Stimulated activated naive CD4-positive, alpha-beta T cell (primary cell): ENCODE data around the gene SIPA1L3.

ENCODE experiments used
- DNase-seq, 6 experiments: peaks; one replicate each; lab custom pipeline; 2025; lab: John Stamatoyannopoulos, UW

The SIPA1L3 gene

DNA sequence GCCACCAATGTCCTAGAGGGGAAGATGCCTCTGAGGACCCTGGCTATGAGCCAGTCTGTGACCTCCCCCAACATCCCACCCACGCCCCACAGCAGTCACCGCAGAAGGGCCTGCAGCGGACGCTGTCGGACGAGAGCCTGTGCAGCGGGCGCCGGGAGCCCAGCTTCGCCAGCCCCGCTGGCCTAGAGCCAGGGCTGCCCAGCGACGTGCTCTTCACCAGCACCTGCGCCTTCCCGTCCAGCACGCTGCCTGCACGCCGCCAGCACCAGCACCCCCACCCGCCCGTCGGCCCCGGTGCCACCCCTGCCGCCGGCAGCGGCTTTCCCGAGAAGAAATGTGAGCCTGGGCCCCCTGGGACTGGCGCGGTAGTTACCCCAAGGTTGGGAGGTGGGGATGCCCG is 286.4 kb downstream of the SIPA1L3 start:
- no peak for DNase-seq

- DNase-seq, result no peak
Observed at GRCh38 chr19:38194061-38194701, 287.2 kb downstream of the SIPA1L3 start.

GRCh38 chr19:38195237-38195636 is 288.2 kb downstream of the SIPA1L3 start:
- DNase-seq, result no peak

DNA sequence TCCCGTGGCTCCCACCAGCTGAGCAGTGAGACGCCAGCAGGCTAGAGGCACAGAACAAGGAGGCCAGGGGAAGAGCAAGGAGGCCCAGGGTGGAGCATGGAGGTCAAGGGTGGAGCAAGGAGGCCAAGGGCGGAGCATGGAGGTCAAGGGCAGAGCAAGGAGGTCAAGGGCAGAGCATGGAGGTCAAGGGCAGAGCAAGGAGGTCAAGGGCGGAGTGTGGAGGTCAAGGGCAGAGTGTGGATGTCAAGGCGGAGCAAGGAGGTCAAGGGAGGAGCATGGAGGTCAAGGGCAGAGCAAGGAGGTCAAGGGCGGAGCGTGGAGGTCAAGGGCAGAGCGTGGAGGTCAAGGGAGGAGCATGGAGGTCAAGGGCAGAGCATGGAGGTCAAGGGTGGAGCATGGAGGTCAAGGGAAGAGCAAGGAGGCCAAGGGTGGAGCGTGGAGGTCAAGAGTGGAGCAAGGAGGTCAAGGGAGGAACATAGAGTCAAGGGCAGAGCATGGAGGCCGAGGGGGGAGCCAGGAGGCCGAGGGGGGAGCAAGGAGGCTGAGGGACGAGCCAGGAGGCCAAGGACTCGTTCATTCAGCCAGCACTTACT is 289.3 kb downstream of the SIPA1L3 start:
- DNase-seq, result no peak

DNA sequence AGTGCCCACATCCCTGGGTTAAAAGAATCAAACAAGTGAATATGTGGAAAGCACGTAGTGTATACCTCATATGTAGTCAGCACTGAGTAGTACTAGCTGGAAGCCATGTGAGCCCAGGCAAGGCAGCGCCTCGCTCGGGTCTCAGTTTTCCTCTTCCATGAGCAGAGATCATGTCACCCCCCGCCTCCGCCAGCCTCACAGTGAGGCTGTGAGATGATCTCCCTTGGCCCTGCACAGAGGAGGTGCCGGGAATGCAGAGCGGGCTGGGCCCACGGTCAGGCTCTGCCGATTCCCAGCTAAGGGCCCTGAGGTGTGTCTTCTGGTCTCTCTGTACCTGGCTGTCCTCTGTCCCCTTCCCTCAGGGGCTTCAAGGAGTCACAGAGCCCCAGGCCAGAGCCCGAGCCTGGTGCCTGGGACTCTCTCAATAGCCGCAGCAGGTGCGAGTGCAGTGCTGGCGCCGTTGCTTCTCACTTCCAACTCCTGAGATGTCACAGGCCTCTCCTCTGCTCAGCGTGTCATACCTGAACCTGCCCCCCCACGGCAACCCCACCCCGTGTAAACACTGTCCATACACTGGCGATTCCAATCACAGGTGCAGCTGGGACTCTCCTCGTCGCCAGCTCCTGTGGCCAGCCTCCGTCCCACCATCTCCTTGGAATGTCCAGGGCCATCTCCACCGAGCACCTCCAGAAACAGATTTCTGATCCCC is 290.1 kb downstream of the SIPA1L3 start:
- no peak for DNase-seq

GRCh38 chr19:38197937-38198704 is 291.1 kb downstream of the SIPA1L3 start:
- DNase-seq, result no peak

GRCh38 chr19:38199340-38199739 is 292.3 kb downstream of the SIPA1L3 start:
- DNase-seq, result no peak

GRCh38 chr19:38201731-38202130 is 294.7 kb downstream of the SIPA1L3 start:
- DNase-seq, result no peak

GRCh38 chr19:38202504-38202903 is 295.5 kb downstream of the SIPA1L3 start:
- no peak for DNase-seq

GRCh38 chr19:38203197-38203596 is 296.2 kb downstream of the SIPA1L3 start:
- DNase-seq, result no peak

GRCh38 chr19:38204096-38204495 is 297.1 kb downstream of the SIPA1L3 start:
- DNase-seq, result no peak

- DNase-seq, result no peak
Observed at GRCh38 chr19:38204728-38205127, 297.7 kb downstream of the SIPA1L3 start.

DNA sequence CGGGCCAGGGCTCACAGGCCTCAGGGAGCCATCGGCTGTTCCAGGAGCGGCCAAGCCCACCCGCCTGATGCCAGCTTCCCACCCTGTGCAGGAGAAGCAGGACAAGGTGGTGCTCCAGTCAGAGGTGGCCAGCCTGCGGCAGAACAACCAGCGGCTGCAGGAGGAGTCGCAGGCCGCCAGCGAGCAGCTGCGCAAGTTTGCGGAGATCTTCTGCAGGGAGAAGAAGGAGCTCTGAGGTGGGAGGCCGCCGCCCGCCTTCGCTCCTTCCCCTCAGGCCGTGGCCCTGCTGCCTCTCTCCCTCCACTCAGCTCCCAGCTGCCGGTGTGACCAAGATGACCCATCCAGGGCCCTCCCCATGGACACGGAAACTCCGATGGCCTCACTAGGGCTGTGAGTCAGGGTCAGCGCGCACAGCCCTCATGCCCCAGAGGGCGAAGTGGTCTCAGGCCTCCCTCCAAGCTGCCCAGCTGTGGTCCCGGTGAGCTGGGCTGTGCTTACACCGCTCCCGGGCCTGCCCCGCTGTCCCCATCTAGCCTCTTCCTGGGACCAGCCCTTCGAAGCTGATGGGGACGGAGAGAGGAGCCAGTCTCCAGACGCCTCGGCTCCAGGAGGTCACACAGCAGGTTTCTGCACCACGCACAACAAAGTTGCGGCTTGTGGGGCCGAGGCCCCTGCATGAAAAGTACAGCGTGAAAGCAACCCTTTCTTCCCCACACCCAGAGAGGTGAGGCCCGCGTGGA is 299.2 kb downstream of the SIPA1L3 start:
- DNase-seq, result no peak

GRCh38 chr19:38206928-38207327 is 299.9 kb downstream of the SIPA1L3 start:
- DNase-seq, result no peak

DNA sequence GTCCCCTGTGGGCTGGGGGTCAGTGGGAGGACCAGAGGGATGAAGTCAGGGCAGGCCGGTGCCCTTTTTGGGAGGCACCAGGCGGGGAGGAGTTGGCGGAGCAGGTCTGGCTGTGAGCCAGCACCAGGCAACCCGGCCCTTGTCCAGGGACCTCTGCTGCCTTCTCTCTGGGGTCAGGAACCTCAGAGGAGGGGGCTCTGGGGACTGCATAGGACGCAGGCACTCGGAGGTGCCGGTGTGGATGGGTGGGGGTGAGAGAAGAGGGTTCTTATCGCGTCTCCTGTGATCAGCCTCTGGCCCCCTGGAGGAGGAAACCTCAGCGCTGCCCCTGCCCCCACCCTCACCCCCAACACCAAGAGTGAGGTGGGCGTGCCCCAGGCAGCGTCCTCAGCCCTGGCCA is 300.5 kb downstream of the SIPA1L3 start:
- no peak for DNase-seq

GRCh38 chr19:38208571-38208970 is 301.6 kb downstream of the SIPA1L3 start:
- no peak for DNase-seq

- no peak for DNase-seq
Observed at GRCh38 chr19:38209152-38209551, 302.1 kb downstream of the SIPA1L3 start.

DNA sequence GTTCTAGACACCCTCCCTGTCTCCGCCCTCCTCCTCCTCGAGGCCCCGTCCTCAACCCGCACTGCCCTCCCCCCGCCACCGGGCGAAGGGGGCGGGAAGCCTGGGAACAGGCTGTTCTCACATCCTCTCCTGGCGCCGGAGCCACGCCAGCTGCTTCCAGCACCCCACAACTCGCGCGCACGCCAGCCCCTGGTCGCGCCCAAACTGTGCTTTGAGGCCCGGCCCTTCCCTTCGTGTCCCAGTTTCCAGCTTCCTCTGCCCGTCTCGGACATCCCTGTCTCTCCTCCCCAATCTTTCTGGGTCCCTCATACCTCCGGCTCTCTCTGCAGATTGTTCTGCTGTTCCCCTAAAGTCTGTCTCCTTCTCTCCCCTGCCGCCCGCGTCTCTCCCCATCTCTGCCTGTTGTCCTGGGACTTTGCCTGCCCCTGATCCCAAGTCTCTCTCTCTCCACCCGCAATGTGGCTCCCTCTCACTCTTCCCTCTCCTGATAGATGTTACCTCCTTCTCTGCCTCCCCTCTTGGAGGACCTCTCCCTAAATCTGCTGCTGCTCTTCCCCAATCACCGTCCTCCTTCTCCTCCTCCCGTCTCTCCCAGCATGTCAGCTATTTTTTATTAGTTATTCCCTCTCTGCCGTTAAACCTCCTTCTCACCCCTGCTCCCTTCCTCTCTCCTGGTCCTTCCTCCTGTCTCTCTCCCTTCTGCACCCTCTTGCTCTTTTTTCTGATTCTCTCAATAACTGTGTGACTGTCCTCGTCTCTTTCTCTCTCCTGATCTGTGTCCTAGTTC is 302.9 kb downstream of the SIPA1L3 start:
- DNase-seq, result no peak

DNA sequence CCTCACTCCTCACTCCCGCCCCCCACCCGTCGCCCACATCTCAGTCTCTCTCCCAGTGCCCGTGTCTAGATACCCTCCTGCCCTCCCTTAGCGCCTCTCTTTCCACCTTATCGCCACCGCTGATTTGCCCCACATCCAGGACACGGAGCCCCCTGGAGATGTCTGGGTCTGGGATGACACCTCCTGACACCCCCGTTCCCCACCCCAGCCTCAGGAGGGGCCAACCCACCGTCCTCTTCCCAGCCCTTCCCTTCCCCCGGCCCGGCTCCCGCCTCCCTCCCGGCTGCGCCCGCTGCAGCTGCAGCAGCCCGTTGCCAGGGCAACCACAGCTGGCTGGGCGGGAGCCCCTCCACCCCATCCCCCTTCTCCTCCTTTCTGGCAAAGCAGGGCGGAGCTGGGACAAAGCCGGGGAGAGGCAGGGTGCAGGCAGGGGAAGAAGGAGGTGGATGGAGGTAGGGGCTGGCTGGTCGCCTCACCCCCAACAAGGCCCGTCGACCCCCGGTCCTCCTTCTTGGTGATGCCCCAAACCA is 303.5 kb downstream of the SIPA1L3 start:
- DNase-seq, result no peak

GRCh38 chr19:38211151-38211591 is 304.2 kb downstream of the SIPA1L3 start:
- DNase-seq, result no peak

GRCh38 chr19:38211766-38212165 is 304.8 kb downstream of the SIPA1L3 start:
- DNase-seq, result no peak
